IPS DF 6.9 (cell line): ENCODE results near the gene TRNAU1AP.

Experiments used
- DNase-seq: peaks from one replicate; pipeline ENCODE4 v3.0.0-alpha.2; 2013; ENCODE audit warnings: low read depth, low spot score
- H3K27ac ChIP-seq: one replicate; pipeline ENCODE4 v1.5.1; 2013; ENCODE audit warnings: low read length, control low read depth
- H3K27me3 ChIP-seq: 2 replicates; pipeline ENCODE4 v1.6.1; 2013; ENCODE audit warnings: mild to moderate bottlenecking, low read length; ENCODE audit not compliant: control insufficient read depth, insufficient read depth
- H3K36me3 ChIP-seq: 2 replicates; pipeline ENCODE4 v1.6.1; 2013; ENCODE audit warnings: low read length; ENCODE audit not compliant: control insufficient read depth, insufficient read depth
- H3K4me1 ChIP-seq: 2 replicates; pipeline ENCODE4 v1.6.1; 2013; ENCODE audit warnings: low read length; ENCODE audit not compliant: control insufficient read depth, insufficient read depth
- H3K4me3 ChIP-seq: 2 replicates; pipeline ENCODE4 v1.5.1; 2013; ENCODE audit warnings: mild to moderate bottlenecking, low read length
- H3K9me3 ChIP-seq: 2 replicates; pipeline ENCODE4 v1.6.1; 2013; ENCODE audit warnings: low read length, inconsistent platforms; ENCODE audit not compliant: control insufficient read depth, insufficient read depth
- WGBS: extraction: QIAGEN DNeasy Blood & Tissue Kit; methylation state at CpG from one replicate; pipeline ENCODE4 v1.1.7; 2013; ENCODE audit warnings: mixed read lengths, missing lambda C conversion rate; ENCODE audit not compliant: insufficient read length, insufficient coverage; 5-methylcytosine and 5-hydroxymethylcytosine counted together

Gene TRNAU1AP

DNA sequence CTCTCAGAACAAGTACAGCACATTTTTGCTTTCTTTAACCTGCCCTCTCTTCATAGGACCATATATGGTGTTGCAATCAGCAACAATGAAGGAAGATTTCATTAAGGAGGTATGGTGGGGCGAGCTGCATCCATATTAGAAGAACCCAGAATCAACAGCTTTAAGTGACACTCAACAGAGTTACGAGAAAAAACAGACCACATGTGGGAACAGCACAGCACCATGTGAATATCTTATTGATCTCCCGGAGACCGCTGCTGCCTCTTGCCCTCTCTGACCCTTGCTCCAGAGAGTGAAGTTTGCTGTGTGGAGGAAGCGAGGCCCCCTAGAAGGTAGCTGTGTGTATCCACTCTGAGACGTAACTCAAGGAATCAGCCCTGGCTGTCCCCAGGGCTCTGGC lies 52.1 kb downstream of the TRNAU1AP start:
- Histone ChIP-seq H3K27ac (no peak overlapping the region), H3K4me3 (no peak overlapping the region), H3K9me3 (no peaks in the 10 kb centered on the region), H3K4me1 (no peaks in the 10 kb centered on the region), H3K36me3 (peaks cover 3% of the 10 kb centered on the region; the same call in 1 of the 2 replicates), H3K27me3 (no peaks in the 10 kb centered on the region; the same call in 1 of the 2 replicates)
- no peak for DNase-seq
- no CpG with 5 or more reads among the region's 6 CpGs for WGBS

DNA sequence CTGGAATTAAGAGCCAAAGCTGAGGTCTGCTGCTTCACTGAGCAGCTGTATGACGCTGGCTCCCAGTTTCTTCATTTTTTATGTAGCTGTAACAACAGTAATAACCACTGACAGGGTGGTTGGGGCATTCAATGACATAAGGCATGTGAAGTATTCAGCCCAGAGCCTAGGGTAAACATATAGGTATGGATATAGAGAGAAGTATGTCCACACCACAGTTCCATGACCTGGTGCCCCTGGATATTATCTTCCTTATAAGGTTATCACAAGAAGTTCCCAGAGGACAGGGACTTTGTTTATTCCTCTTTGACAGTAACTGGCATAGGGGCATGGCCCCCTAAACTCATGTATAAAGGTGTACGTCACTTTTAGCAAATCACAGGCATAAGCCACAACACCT lies 53.9 kb downstream of the TRNAU1AP start:
- Histone ChIP-seq H3K27me3 (no peaks in the 10 kb centered on the region; the same call in 1 of the 2 replicates), H3K4me3 (no peak overlapping the region), H3K27ac (no peak overlapping the region), H3K36me3 (peaks cover 3% of the 10 kb centered on the region; the same call in 1 of the 2 replicates), H3K4me1 (no peaks in the 10 kb centered on the region), H3K9me3 (no peaks in the 10 kb centered on the region)
- no peak for DNase-seq
- WGBS = no CpG with 5 or more reads among the region's 2 CpGs

DNA sequence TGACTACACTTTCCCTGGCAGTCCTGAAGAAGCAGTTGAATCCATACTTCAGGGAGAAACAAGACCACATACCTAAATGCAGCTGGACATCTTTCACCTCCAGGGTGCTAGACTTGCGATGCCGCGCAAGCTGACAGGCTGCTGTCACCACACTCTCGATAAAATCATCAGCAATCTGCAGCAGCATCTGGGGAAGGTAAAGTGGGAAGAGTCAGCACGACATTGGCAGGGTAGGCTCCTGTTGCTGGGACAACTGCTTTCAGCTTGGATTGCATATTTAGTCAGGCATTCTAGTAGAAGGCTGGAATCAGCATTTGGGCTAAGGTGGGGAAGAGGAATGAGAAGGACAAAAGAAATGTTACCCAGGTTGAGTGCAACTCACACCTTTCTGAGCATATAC lies 60.3 kb downstream of the TRNAU1AP start:
- Histone ChIP-seq H3K4me3 (no peak overlapping the region), H3K4me1 (no peaks in the 10 kb centered on the region), H3K36me3 (peaks cover 6% of the 10 kb centered on the region; the same call in 1 of the 2 replicates), H3K9me3 (no peaks in the 10 kb centered on the region), H3K27ac (no peak overlapping the region), H3K27me3 (no peaks in the 10 kb centered on the region)
- DNase-seq = no peak
- no CpG with 5 or more reads among the region's 5 CpGs for whole genome bisulfite sequencing
